Activated T-helper 17 cell treated with anti-CD3 and anti-CD28 coated beads, Interleukin-2, amount 50 U/mL, for 72 hours (primary cell): ENCODE measurements around the gene SPART. TPM values are rescaled to one million over a fixed set of nuclear protein-coding genes. Genes with fewer than 3 reads are reported as not detected.

Experiments used
- ATAC-seq: fragments of 150-1000 bp; cut with Tn5 transposase; replicated peaks from 2 replicates; pipeline ENCODE4 v1.10.0; 2021; ENCODE audit warnings: mild to moderate bottlenecking, moderate library complexity
- H3K27ac Mint-ChIP-seq: one replicate; pipeline ENCODE4 v1.8.0; 2022; ENCODE audit warnings: mixed read lengths
- H3K27me3 Mint-ChIP-seq: one replicate; pipeline ENCODE4 v1.8.0; 2022; ENCODE audit warnings: mixed read lengths
- H3K36me3 Mint-ChIP-seq: one replicate; pipeline ENCODE4 v1.8.0; 2022; ENCODE audit warnings: low read depth, mild to moderate bottlenecking, mixed read lengths
- H3K4me1 Mint-ChIP-seq: one replicate; pipeline ENCODE4 v1.8.0; 2022; ENCODE audit warnings: mixed read lengths
- H3K4me3 Mint-ChIP-seq: one replicate; pipeline ENCODE4 v1.8.0; 2022; ENCODE audit warnings: mild to moderate bottlenecking, mixed read lengths
- H3K9me3 Mint-ChIP-seq: one replicate; pipeline ENCODE4 v1.8.0; 2022; ENCODE audit warnings: mixed read lengths
- total RNA-seq, 2 donors: library from RNA; stranded (reverse); gene quantifications; one replicate each; pipeline ENCODE4 v1.2.3, GENCODE V29; 2022

SPART gene
- 10 to 100 TPM; 27.9 to 36.0 TPM for total RNA-seq

- no peaks in the 10 kb centered on the region for H3K27me3 Mint-ChIP-seq
- peak within 1 kb of the TSS; percentile 98 for H3K27ac Mint-ChIP-seq
- H3K4me1 Mint-ChIP-seq, result peaks cover 24% of the 10 kb centered on the region
- peak within 1 kb of the TSS; percentile 86 for H3K4me3 Mint-ChIP-seq
- H3K36me3 Mint-ChIP-seq, result peaks cover 11% of the 10 kb centered on the region
- peak; percentile 90 for ATAC-seq
- H3K9me3 Mint-ChIP-seq, result no peaks in the 10 kb centered on the region
Measured at GRCh38 chr13:36346222-36347083, at the start of gene SPART. Gene SPART, minus strand, starts transcription at chr13:36346394. Its CDS starts 10,564 bp downstream, at chr13:36335830.

DNA sequence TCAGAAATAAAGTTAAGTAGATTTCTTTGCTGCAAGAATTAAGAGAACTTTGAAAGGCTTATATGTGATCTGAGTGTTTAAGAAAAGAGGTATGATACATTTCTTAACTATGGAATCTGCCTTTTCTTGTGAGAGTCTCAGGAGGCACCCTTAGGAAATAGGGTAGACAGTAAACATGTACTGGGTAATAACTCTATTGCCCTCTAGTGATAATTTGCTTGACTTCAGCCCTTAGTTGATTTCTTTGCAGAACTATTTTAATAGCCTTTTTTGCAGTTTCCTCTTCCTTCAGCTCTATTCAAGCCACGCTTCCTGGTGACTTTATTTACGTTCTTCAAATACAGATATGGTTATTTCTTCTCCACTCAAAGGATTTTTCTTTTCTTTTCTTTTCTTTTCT, 49.1 kb upstream of the SPART start:
- H3K4me3 Mint-ChIP-seq, result no peak overlapping the region
- no peaks in the 10 kb centered on the region for H3K36me3 Mint-ChIP-seq
- no peak for ATAC-seq
- H3K9me3 Mint-ChIP-seq, result no peaks in the 10 kb centered on the region
- no peak overlapping the region for H3K27ac Mint-ChIP-seq
- peaks cover 4% of the 10 kb centered on the region for H3K27me3 Mint-ChIP-seq
- H3K4me1 Mint-ChIP-seq, result no peaks in the 10 kb centered on the region

- Mint-ChIP-seq H3K4me1 (no peaks in the 10 kb centered on the region), H3K4me3 (no peak overlapping the region), H3K9me3 (no peaks in the 10 kb centered on the region), H3K36me3 (no peaks in the 10 kb centered on the region), H3K27me3 (peaks cover 16% of the 10 kb centered on the region), H3K27ac (no peak overlapping the region)
- ATAC-seq, result no peak
Measured at GRCh38 chr13:36385489-36385888, 39.3 kb upstream of the SPART start.

DNA sequence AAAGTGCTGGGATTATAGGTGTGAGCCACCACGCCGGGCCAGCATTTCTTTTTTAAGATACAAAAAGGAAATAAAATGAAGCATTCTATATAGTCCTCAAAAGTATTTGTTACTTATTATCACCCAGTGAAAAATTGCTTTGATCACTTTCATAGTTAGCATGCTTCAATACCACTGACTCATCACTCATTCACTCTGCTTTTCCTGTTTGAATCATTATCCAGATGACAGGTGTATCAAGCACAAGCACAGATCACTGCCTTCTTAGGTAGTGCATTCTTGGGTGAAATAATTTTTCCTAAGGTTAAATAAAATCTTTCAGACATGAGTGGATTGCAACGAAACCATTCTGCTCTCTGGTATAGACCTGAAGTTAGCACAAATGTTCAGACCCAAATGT, 35.8 kb upstream of the SPART start:
- H3K4me3 Mint-ChIP-seq, result no peak overlapping the region
- no peaks in the 10 kb centered on the region for H3K4me1 Mint-ChIP-seq
- H3K27me3 Mint-ChIP-seq, result peaks cover 8% of the 10 kb centered on the region
- ATAC-seq, result peak; percentile 81
- no peaks in the 10 kb centered on the region for H3K36me3 Mint-ChIP-seq
- H3K27ac Mint-ChIP-seq, result no peak overlapping the region
- H3K9me3 Mint-ChIP-seq, result no peaks in the 10 kb centered on the region

- Mint-ChIP-seq H3K4me1 (no peaks in the 10 kb centered on the region), H3K36me3 (no peaks in the 10 kb centered on the region), H3K4me3 (no peak overlapping the region), H3K27me3 (peaks cover under 1% of the 10 kb centered on the region), H3K9me3 (no peaks in the 10 kb centered on the region), H3K27ac (no peak overlapping the region)
- no peak for ATAC-seq
Measured at GRCh38 chr13:36377826-36378468, 31.8 kb upstream of the SPART start.

- H3K9me3 Mint-ChIP-seq, result no peaks in the 10 kb centered on the region
- H3K27ac Mint-ChIP-seq, result no peak overlapping the region
- ATAC-seq, result no peak
- H3K4me1 Mint-ChIP-seq, result no peaks in the 10 kb centered on the region
- H3K36me3 Mint-ChIP-seq, result no peaks in the 10 kb centered on the region
- H3K27me3 Mint-ChIP-seq, result no peaks in the 10 kb centered on the region
- no peak overlapping the region for H3K4me3 Mint-ChIP-seq
Measured at GRCh38 chr13:36374063-36374462, 27.9 kb upstream of the SPART start.

DNA sequence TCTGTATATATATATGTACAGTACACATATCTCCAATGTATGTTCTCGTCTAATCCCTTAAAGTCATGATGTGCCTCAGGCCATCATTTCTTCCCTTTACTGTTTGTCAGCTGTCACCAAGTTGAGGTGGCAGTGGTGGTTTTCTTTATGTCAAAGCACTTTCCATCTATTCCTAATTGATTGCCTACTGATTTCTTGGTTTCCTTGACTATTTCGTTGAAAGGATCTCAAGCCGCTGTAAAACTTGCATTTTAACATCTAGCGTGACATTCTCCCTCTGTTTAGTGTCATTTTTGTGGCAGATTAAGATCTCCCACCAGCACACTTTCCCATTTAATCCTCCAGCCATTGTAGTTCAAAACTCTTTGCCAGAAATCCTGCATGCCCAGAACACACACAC, 25.0 kb upstream of the SPART start:
- Mint-ChIP-seq H3K9me3 (no peaks in the 10 kb centered on the region), H3K36me3 (no peaks in the 10 kb centered on the region), H3K27ac (no peak overlapping the region), H3K4me1 (no peaks in the 10 kb centered on the region), H3K27me3 (no peaks in the 10 kb centered on the region), H3K4me3 (no peak overlapping the region)
- no peak for ATAC-seq

- H3K4me1 Mint-ChIP-seq, result no peaks in the 10 kb centered on the region
Measured at GRCh38 chr13:36370108-36370429, 23.9 kb upstream of the SPART start.

DNA sequence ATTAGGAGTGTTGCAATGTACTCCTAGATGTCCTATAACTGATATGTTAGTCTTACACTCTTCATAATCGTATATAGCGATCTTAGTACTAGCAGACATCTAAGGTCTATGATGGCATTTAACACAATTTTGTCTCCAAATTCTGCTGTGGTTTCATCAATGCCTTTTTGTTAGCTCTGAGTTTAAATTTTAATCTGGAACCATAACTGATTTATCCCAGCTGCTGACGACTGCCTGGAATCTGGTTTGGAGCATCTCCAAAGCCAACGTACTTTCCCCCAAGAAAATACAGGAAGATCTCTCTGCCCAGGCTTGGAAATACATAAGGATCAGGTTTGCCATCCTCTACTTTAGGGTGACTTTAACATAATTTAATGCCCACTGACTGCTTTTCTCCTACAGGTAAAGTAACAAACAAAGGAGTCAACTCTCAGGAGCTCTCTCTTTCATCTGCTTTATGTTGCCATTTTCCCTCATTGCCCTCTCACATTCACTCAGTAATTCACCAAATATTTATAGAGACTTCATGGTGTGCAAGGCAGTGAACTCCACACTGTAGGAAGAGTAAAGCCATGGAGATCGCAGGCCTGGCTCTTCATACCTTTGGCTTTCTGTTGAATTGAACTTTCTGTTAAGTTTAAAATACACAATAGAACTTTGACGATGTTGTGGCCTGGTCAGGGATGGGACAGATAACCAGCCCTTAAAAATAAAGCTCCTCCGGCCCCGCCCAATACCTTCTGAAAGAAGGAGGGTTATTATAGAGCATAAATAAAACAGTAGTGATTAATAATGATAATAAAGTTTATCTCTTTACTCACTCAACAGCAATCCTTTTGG, 23.3 kb upstream of the SPART start:
- no peak for ATAC-seq
- Mint-ChIP-seq H3K4me1 (no peaks in the 10 kb centered on the region), H3K4me3 (no peak overlapping the region), H3K36me3 (no peaks in the 10 kb centered on the region), H3K27ac (no peak overlapping the region), H3K9me3 (no peaks in the 10 kb centered on the region), H3K27me3 (peaks cover 6% of the 10 kb centered on the region)

More at GRCh38 chr13:36370108-36370429, 23.9 kb upstream of the SPART start:
- H3K27me3 Mint-ChIP-seq, result peaks cover under 1% of the 10 kb centered on the region
- H3K9me3 Mint-ChIP-seq, result no peaks in the 10 kb centered on the region
- H3K27ac Mint-ChIP-seq, result no peak overlapping the region
- H3K36me3 Mint-ChIP-seq, result no peaks in the 10 kb centered on the region
- no peak overlapping the region for H3K4me3 Mint-ChIP-seq
- no peak for ATAC-seq

DNA sequence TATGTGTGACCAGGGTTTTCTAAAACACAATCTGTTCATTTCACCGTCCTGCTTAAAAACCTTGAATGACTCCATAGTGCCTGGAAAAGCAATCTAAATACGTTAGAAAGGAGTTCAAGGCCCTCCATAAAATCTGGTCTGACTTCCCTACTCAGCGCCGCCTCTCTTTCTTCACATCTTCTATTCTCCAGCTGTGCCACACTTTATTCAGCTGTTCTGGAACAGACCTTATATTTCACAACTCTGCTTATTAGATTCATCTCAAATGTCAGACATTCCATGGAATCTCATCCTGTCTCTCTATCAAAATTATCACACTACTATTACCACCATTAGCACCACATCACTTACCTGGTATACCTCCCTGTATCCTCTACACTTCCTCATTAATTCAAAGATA, 19.8 kb upstream of the SPART start:
- ATAC-seq, result no peak
- Mint-ChIP-seq H3K4me1 (no peaks in the 10 kb centered on the region), H3K36me3 (no peaks in the 10 kb centered on the region), H3K27ac (no peak overlapping the region), H3K4me3 (no peak overlapping the region), H3K27me3 (peaks cover 13% of the 10 kb centered on the region), H3K9me3 (no peaks in the 10 kb centered on the region)

- Mint-ChIP-seq H3K9me3 (no peaks in the 10 kb centered on the region), H3K27ac (no peak overlapping the region), H3K36me3 (no peaks in the 10 kb centered on the region), H3K27me3 (peaks cover 17% of the 10 kb centered on the region), H3K4me1 (no peaks in the 10 kb centered on the region), H3K4me3 (no peak overlapping the region)
- no peak for ATAC-seq
Measured at GRCh38 chr13:36363366-36363863, 17.2 kb upstream of the SPART start.

DNA sequence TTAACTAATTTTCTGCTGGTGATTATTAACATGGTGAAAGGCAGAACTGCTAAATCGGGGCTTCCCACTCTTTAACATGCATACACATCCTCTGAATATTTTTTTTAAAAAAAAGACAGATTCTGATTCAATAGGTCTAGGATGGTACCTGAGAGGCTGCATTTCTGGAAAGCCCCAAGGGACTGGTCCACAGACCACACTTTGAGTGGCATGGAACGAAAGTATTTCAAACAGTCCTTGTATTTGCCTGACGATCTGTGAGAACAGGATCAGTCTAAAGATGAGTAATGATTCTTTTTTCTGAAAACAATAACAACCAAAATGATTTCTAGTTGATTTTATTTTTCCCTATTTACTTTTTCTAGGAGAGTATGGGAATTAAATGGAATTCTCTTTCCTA, 16.7 kb upstream of the SPART start:
- no peaks in the 10 kb centered on the region for H3K36me3 Mint-ChIP-seq
- peaks cover 17% of the 10 kb centered on the region for H3K27me3 Mint-ChIP-seq
- H3K27ac Mint-ChIP-seq, result no peak overlapping the region
- H3K4me3 Mint-ChIP-seq, result no peak overlapping the region
- no peaks in the 10 kb centered on the region for H3K4me1 Mint-ChIP-seq
- H3K9me3 Mint-ChIP-seq, result no peaks in the 10 kb centered on the region
- no peak for ATAC-seq

GRCh38 chr13:36362251-36362650, 16.1 kb upstream of the SPART start:
- Mint-ChIP-seq H3K27ac (no peak overlapping the region), H3K9me3 (no peaks in the 10 kb centered on the region), H3K4me3 (no peak overlapping the region), H3K36me3 (no peaks in the 10 kb centered on the region), H3K27me3 (peaks cover 17% of the 10 kb centered on the region), H3K4me1 (no peaks in the 10 kb centered on the region)
- peak; percentile 84 for ATAC-seq

DNA sequence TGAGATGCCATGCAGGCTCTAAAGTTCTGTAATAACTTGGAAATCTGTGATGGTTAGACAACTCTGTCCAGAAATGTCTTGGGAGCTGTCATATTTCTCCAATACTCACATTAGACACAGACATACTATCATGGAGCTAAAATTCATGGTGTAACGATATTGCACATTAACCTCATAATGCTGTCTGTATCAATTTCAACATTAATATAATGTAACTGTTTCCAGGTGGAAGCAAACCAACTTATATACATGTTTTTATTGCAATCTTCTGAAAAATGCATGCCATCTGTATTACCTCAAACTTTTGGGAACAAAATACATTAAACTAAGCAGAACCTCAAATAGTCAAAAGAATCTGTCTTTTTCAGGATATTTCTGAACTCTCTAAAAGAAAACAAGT, 14.7 kb upstream of the SPART start:
- H3K27ac Mint-ChIP-seq, result no peak overlapping the region
- H3K4me1 Mint-ChIP-seq, result no peaks in the 10 kb centered on the region
- H3K9me3 Mint-ChIP-seq, result no peaks in the 10 kb centered on the region
- H3K4me3 Mint-ChIP-seq, result no peak overlapping the region
- ATAC-seq, result no peak
- H3K36me3 Mint-ChIP-seq, result no peaks in the 10 kb centered on the region
- peaks cover 20% of the 10 kb centered on the region for H3K27me3 Mint-ChIP-seq
